Measurements from ENCODE around the gene LSS. TPM values are rescaled to one million over a fixed set of nuclear protein-coding genes. Genes with fewer than 3 reads are reported as not detected.
A peak's percentile ranks its signal among the peaks of the same experiment; 100 is the strongest.

LSS gene
- total RNA-seq (86.9 and 191 TPM in 2 replicates), polyA plus RNA-seq (56.2 and 112 TPM in 2 replicates)

DNA sequence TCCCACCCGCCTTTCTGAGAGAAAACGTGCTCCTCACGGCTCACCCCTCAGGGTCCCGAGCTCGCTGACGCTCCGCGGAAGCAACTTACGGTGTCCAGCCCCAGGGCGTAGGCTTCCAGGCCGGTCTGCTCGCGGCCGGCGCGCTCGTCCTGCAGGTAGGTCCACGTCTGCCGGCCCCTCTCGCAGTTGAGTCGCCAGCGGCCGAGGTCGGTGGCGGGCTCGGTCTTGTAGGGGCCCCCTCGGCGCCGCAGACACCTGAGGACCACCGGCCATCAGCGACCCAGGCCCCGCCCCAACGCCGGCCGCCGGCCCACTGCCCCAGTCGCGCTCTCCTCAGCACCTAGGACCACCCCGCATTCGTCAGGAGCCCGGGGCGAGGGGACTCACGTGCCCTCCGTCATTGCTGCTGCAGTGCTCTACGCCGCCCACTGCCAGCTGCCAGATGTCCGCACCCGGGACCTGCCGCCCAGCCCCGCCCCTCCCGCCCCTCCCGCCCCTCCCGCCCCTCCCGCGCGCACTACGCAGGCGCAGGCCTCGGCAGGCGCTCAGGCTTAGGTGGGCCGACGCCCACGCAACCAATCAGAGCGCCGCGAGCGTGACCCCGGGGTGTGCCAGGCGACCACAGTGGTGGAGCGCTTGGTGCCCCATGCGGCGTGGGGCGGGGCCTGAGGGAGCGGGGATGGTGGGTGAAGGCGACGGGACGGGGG is at the start of gene LSS:
Gene LSS, minus strand, starts transcription at position 430 of the 707 bp plus-strand sequence. Its CDS starts 29 bp downstream, at position 401.
- Histone ChIP-seq H3K36me3 (no peaks in the 10 kb centered on the region), H3K27me3 (no peaks in the 10 kb centered on the region), H3K9me3 (ENCODE audit: low read depth) (no peaks in the 10 kb centered on the region), H3K27ac (peak within 1 kb of the TSS; percentile 91), H3K4me1 (ENCODE audit: low read depth) (peaks cover 22% of the 10 kb centered on the region), H3K4me3 (peak within 1 kb of the TSS; percentile 68)
- TF ChIP-seq, protein P1, sequence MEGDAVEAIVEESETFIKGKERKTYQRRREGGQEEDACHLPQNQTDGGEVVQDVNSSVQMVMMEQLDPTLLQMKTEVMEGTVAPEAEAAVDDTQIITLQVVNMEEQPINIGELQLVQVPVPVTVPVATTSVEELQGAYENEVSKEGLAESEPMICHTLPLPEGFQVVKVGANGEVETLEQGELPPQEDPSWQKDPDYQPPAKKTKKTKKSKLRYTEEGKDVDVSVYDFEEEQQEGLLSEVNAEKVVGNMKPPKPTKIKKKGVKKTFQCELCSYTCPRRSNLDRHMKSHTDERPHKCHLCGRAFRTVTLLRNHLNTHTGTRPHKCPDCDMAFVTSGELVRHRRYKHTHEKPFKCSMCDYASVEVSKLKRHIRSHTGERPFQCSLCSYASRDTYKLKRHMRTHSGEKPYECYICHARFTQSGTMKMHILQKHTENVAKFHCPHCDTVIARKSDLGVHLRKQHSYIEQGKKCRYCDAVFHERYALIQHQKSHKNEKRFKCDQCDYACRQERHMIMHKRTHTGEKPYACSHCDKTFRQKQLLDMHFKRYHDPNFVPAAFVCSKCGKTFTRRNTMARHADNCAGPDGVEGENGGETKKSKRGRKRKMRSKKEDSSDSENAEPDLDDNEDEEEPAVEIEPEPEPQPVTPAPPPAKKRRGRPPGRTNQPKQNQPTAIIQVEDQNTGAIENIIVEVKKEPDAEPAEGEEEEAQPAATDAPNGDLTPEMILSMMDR (IDR thresholded peaks at IDR 0.05; ENCODE audit: low read depth, low read length), result no peak
- DNase-seq (ENCODE audit: low read depth in 1 of 2, low spot score in 1 of 2), result peak; percentile 99 to 100

DNA sequence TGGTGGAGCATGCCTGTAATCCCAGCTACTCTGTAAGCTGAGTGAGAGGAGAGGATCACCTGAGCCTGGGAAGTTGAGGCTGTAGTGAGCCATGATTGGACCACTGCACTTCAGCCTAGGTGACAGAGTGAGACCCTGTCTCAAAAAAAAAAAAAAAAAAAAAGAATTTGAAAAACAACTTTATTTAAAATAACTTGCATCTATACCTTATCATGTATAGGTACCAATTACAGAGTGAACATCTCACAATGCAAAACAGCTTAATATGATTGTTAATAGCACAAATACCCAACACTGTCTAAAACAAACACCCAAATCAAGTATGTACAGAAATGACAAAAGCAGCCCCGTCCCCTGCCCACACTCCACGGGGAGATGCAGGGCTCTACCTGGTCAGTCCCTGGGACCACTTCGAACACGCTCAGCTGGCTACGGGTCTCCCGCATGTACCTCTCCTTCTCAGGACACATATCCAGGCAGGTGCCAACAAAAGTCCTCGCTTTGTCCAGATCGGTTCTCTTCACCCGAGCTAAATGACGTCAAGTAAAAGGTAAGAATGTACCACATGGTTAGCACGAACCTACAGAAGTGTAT is 46.3 kb upstream of the LSS start:
- TF ChIP-seq, protein P1 (IDR thresholded peaks at IDR 0.05; ENCODE audit: low read depth, low read length), result no peak
- no peak for DNase-seq (ENCODE audit: low read depth in 1 of 2, low spot score in 1 of 2)
- Histone ChIP-seq H3K27ac (no peak overlapping the region), H3K4me1 (ENCODE audit: low read depth) (no peaks in the 10 kb centered on the region), H3K4me3 (no peak overlapping the region), H3K27me3 (no peaks in the 10 kb centered on the region), H3K36me3 (peaks cover 77% of the 10 kb centered on the region), H3K9me3 (ENCODE audit: low read depth) (no peaks in the 10 kb centered on the region)

DNA sequence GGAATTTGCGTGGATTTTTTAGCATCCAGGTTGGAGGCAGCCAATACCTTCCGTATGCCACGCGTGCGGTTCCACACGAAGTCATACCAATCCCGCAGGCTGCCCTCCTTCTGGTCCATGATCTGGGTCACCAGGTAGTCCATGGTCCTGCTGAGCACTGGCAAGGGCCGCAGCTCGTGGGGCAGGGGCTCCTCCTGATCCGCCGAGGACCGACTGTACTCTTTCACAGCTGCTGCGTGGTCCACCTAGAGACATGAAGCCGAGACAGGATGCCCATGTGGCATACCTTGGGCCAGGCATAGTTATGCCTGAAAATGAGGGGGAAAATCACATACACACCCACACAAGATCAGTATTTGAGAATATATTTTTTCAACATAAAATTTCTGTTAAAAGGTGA is 44.8 kb upstream of the LSS start:
- no peaks in the 10 kb centered on the region for H3K9me3 ChIP-seq (ENCODE audit: low read depth)
- H3K27ac ChIP-seq, result no peak overlapping the region
- TF ChIP-seq, protein P1 (IDR thresholded peaks at IDR 0.05; ENCODE audit: low read depth, low read length), result no peak
- no peak overlapping the region for H3K4me3 ChIP-seq
- DNase-seq (ENCODE audit: low read depth in 1 of 2, low spot score in 1 of 2), result no peak
- H3K36me3 ChIP-seq, result peaks cover 83% of the 10 kb centered on the region
- H3K27me3 ChIP-seq, result no peaks in the 10 kb centered on the region
- no peaks in the 10 kb centered on the region for H3K4me1 ChIP-seq (ENCODE audit: low read depth)

DNA sequence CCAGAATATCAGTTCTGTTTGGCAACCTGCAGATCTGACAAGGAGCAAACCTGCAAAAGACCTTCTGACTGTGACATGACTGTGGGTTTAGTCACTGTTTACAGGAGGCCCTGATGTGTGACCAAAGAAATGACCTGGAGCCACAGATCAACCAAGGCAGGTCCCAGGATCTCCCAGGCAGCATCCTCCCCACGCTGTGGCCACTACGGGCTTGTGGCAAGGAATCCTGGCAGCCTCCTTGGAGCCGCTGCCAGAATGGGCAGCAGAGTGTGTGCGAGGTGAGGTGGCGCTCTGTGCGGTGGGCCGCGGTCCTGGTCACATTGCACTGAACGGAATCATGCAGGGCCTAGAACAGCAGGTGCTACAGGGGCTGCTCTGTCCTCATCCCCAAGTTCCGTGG is 40.9 kb upstream of the LSS start:
- no peak overlapping the region for H3K4me3 ChIP-seq
- H3K9me3 ChIP-seq (ENCODE audit: low read depth), result no peaks in the 10 kb centered on the region
- no peaks in the 10 kb centered on the region for H3K4me1 ChIP-seq (ENCODE audit: low read depth)
- no peaks in the 10 kb centered on the region for H3K27me3 ChIP-seq
- peaks cover 72% of the 10 kb centered on the region for H3K36me3 ChIP-seq
- TF ChIP-seq, protein P1 (IDR thresholded peaks at IDR 0.05; ENCODE audit: low read depth, low read length), result no peak
- H3K27ac ChIP-seq, result no peak overlapping the region
- DNase-seq (ENCODE audit: low read depth in 1 of 2, low spot score in 1 of 2), result no peak

DNA sequence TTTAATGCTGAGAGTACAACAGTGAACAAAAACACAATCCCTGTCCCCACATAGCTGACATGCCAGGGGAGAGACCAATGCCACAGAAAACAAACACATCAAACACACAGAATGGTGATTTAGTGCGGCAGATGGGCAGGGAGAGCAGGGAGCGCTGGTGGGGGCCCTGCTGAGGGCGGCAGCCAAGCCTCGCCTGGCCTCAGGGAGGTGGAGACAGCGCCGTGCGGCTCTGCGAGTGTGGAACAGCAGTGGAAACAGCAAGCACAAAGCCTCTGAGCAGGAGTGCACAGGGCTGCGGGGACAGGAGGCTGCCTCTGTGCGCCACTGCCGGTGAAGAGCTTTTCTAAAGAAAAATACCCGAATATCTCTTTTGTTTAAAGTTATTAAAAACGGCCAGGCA is 39.8 kb upstream of the LSS start:
- Histone ChIP-seq H3K9me3 (ENCODE audit: low read depth) (no peaks in the 10 kb centered on the region), H3K4me3 (no peak overlapping the region), H3K4me1 (ENCODE audit: low read depth) (no peaks in the 10 kb centered on the region), H3K27me3 (no peaks in the 10 kb centered on the region), H3K36me3 (peaks cover 65% of the 10 kb centered on the region), H3K27ac (no peak overlapping the region)
- TF ChIP-seq, protein P1 (IDR thresholded peaks at IDR 0.05; ENCODE audit: low read depth, low read length), result no peak
- DNase-seq (ENCODE audit: low read depth in 1 of 2, low spot score in 1 of 2), result no peak

Data from cardiac muscle cell (in vitro differentiated cells and primary cell).